ENCODE data around the gene AKT1S1.

GRCh38 chr19:49857061-49857837 is 19.9 kb downstream of the AKT1S1 start:
- no peak for TF ChIP-seq CTCF (conservative IDR thresholded peaks at IDR 0.05; ENCODE audit: low read depth, low read length)
- TF ChIP-seq EZH2 (IDR thresholded peaks at IDR 0.05; ENCODE audit: low read length, unreplicated experiment): no peak
- TF ChIP-seq EZH2phosphoT487 (IDR thresholded peaks at IDR 0.05; ENCODE audit: borderline replicate concordance, low read length): no peak

Data from PC-3 (cell line).